HFFc6 (cell line): Measurements from ENCODE around the gene SLC22A23. TPM values are rescaled to one million over a fixed set of nuclear protein-coding genes. Genes with fewer than 3 reads are reported as not detected.
A peak's percentile ranks its signal among the peaks of the same experiment; 100 is the strongest.

Experiments used
- DNase-seq: peaks from one replicate; pipeline ENCODE4 v3.0.0-alpha.2; 2018
- H3K27ac Mint-ChIP-seq: 2 replicates; pipeline ENCODE4 v1.8.0; 2020; ENCODE audit warnings: mild to moderate bottlenecking, mixed read lengths
- H3K27me3 Mint-ChIP-seq: 2 replicates; pipeline ENCODE4 v1.8.0; 2021; ENCODE audit warnings: mild to moderate bottlenecking, moderate library complexity, mixed read lengths; ENCODE audit not compliant: insufficient read depth
- H3K36me3 Mint-ChIP-seq: 2 replicates; pipeline ENCODE4 v1.8.0; 2021; ENCODE audit warnings: low read depth, mixed read lengths
- H3K4me1 Mint-ChIP-seq: 2 replicates; pipeline ENCODE4 v1.8.0; 2020; ENCODE audit warnings: low read depth, mixed read lengths
- H3K4me3 Mint-ChIP-seq: 2 replicates; pipeline ENCODE4 v1.8.0; 2020; ENCODE audit warnings: mild to moderate bottlenecking, moderate library complexity, mixed read lengths
- H3K9me3 Mint-ChIP-seq: 2 replicates; pipeline ENCODE4 v1.8.0; 2020; ENCODE audit warnings: mild to moderate bottlenecking, mixed read lengths
- total RNA-seq, 6 experiments: library from RNA; stranded (reverse); fragmentation: NEBNext Ultra II Directional; extraction: Animal tissue kit (Norgen Biotek cat#: 25700); gene quantifications; 2 replicates in 1 of 6; 3 replicates in 5 of 6; pipeline ENCODE4 v1.2.3, GENCODE V29; 2021
- TF ChIP-seq, protein P1 (sequence below): fragments of 200-600 bp; sonication (generic); IDR thresholded peaks from 2 replicates; pipeline ENCODE4 v1.5.0; 2021; ENCODE audit warnings: antibody characterized with exemption, mild to moderate bottlenecking

SLC22A23 gene
- total RNA-seq, 6 experiments from 2014 or later: 0.10 to 0.55 (median 0.21) TPM

DNA sequence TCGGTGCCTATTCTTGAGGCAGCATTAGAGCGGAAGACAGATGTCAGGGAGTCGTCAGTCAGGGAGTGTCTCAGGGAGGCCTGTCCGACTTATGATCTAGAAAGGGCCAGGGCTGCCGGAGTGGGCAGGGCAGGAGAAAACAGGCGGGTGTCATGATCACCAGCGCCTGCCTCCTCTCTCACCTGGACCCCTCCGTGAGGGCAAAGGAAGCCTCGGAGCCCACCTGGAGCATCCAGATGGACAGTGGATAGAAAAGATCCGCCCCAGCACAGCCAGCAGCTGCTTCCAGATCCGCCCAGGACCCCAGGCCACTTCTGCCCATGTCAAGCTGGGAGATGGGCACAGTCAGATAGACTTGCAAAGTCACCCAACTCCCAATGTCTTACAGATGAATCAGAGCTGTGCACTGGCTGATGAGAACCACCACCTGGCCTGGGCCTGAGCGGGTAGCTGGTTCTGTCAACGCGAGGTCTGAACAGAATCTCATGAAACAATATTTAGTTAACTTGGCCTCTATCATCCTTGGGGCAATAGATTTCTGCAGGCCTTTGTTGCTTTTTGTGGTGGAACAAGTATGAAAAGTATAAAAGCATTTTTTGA lies 175.9 kb downstream of the SLC22A23 start:
- H3K4me1 Mint-ChIP-seq: peaks cover 30% of the 10 kb centered on the region
- H3K27me3 Mint-ChIP-seq: peaks cover 2% of the 10 kb centered on the region
- H3K27ac Mint-ChIP-seq: peak overlapping the region; percentile 83; the same call in 1 of the 2 replicates
- H3K9me3 Mint-ChIP-seq: no peaks in the 10 kb centered on the region
- H3K36me3 Mint-ChIP-seq: no peaks in the 10 kb centered on the region
- DNase-seq: no peak
- H3K4me3 Mint-ChIP-seq: peak overlapping the region; percentile 60; the same call in 1 of the 2 replicates
- TF ChIP-seq, protein P1, sequence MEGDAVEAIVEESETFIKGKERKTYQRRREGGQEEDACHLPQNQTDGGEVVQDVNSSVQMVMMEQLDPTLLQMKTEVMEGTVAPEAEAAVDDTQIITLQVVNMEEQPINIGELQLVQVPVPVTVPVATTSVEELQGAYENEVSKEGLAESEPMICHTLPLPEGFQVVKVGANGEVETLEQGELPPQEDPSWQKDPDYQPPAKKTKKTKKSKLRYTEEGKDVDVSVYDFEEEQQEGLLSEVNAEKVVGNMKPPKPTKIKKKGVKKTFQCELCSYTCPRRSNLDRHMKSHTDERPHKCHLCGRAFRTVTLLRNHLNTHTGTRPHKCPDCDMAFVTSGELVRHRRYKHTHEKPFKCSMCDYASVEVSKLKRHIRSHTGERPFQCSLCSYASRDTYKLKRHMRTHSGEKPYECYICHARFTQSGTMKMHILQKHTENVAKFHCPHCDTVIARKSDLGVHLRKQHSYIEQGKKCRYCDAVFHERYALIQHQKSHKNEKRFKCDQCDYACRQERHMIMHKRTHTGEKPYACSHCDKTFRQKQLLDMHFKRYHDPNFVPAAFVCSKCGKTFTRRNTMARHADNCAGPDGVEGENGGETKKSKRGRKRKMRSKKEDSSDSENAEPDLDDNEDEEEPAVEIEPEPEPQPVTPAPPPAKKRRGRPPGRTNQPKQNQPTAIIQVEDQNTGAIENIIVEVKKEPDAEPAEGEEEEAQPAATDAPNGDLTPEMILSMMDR: no peak

DNA sequence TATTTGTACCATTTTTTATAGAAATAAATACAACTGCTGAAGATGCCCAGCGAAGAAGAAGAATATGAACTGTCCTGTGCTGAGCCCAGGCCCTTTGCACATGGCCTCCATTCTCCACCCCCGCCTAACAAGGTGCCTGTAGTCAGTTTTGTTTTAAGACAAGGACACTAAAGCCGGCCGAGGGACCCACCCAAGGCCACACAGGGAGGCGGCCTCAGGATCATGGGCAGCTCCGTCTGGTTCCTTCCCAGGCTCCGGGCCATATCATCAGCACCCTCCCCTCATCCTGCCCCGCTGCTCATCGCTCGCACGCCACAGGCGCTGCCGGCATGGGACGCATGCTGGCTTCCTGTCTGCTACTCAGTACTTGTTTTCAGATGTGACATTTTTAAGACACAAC lies 176.8 kb downstream of the SLC22A23 start:
- H3K4me3 Mint-ChIP-seq: no peak overlapping the region
- DNase-seq: no peak
- H3K27me3 Mint-ChIP-seq: no peaks in the 10 kb centered on the region; the same call in 1 of the 2 replicates
- no peaks in the 10 kb centered on the region for H3K36me3 Mint-ChIP-seq
- no peaks in the 10 kb centered on the region for H3K9me3 Mint-ChIP-seq
- peaks cover 30% of the 10 kb centered on the region for H3K4me1 Mint-ChIP-seq
- TF ChIP-seq, protein P1: no peak
- no peak overlapping the region for H3K27ac Mint-ChIP-seq

DNA sequence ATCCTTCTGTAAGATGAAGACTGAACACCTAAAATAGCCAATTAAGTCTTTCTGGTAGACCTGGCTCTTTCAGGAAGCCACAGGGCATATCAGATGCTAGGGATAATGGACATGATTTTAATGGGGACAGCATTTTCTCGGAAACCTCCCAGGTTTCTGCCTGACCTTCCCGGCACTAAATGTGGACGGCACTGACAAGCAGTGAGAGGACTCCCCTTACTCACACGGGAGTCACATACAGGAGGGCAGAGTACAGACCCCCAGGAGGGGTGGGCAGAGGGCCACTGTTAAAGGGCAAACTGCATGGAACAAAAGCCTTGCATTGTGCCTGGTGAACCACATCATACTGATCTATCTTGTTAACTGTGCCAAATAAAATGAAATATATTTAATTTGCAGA lies 178.2 kb downstream of the SLC22A23 start:
- Mint-ChIP-seq H3K9me3 (no peaks in the 10 kb centered on the region), H3K4me1 (peaks cover 30% of the 10 kb centered on the region), H3K27me3 (no peaks in the 10 kb centered on the region), H3K4me3 (no peak overlapping the region), H3K27ac (no peak overlapping the region), H3K36me3 (no peaks in the 10 kb centered on the region)
- TF ChIP-seq, protein P1: no peak
- no peak for DNase-seq

DNA sequence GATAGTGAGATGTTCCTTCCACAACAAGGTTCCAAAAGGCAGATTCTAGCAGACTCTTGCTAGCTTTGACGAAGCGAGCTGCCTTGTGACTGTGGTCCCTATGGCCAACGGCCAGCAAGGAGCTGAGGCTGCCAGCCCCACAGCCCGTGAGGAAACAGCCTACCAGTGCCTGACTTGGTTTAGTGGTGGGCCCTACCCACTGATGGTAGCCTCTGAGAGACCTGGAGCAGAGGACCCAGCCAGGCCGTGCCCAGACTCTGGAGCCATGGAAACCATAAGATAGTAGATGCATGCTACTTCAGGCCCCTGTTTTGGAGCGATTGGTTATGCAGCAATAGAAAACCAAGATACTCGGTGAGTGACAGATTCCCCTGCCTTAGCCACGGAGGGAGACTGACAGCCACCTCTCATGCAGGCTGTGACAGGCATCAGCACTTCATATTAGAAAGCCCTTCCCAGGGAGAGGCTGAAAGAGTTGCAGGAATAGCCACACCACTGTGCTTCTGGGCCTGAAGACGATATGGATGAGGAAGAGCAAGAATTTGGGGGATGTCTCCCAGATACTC lies 178.9 kb downstream of the SLC22A23 start:
- no peak overlapping the region for H3K4me3 Mint-ChIP-seq

DNA sequence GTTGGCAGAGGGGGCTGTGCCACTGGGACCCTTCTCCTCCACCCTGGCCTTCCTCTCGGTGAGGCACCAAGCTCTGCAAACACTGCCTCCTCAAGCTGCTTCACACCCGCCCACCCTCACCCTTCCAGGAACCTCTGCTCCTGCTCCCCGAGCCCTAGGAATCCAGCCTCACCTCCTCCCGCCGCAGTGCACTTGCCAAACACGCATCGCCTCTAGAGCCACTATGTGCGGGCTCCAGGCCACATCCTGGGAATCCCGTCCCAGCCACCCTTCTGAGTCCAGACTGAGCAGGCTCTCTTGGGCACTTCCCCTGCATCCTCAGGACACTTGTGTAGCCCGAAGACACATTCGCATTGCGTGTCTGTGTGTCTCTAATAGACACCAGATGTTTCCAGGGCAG lies 179.6 kb downstream of the SLC22A23 start:
- H3K4me3 Mint-ChIP-seq: no peak overlapping the region
- no peaks in the 10 kb centered on the region for H3K9me3 Mint-ChIP-seq
- no peak overlapping the region for H3K27ac Mint-ChIP-seq
- H3K27me3 Mint-ChIP-seq: no peaks in the 10 kb centered on the region
- H3K36me3 Mint-ChIP-seq: no peaks in the 10 kb centered on the region
- peaks cover 21% of the 10 kb centered on the region for H3K4me1 Mint-ChIP-seq
- no peak for DNase-seq
- TF ChIP-seq, protein P1: no peak

More for the DNA sequence above, 178.9 kb downstream of the SLC22A23 start:
- H3K4me1 Mint-ChIP-seq: peaks cover 28% of the 10 kb centered on the region
- H3K27me3 Mint-ChIP-seq: no peaks in the 10 kb centered on the region
- H3K27ac Mint-ChIP-seq: no peak overlapping the region
- no peaks in the 10 kb centered on the region for H3K9me3 Mint-ChIP-seq
- H3K36me3 Mint-ChIP-seq: no peaks in the 10 kb centered on the region
- TF ChIP-seq, protein P1: no peak
- DNase-seq: no peak
